NCI-H1105 treated with DMSO at 0.1 percent for 48 hours (cell line): Measurements from ENCODE around the gene SLC23A3.

Source experiments
- DNase-seq: peaks from one replicate; lab custom pipeline; 2025; lab: John Stamatoyannopoulos, UW

SLC23A3 gene, protein sequence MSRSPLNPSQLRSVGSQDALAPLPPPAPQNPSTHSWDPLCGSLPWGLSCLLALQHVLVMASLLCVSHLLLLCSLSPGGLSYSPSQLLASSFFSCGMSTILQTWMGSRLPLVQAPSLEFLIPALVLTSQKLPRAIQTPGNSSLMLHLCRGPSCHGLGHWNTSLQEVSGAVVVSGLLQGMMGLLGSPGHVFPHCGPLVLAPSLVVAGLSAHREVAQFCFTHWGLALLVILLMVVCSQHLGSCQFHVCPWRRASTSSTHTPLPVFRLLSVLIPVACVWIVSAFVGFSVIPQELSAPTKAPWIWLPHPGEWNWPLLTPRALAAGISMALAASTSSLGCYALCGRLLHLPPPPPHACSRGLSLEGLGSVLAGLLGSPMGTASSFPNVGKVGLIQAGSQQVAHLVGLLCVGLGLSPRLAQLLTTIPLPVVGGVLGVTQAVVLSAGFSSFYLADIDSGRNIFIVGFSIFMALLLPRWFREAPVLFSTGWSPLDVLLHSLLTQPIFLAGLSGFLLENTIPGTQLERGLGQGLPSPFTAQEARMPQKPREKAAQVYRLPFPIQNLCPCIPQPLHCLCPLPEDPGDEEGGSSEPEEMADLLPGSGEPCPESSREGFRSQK

GRCh38 chr2:219169930-219170654, at the start of gene SLC23A3:
Gene SLC23A3, minus strand, starts transcription at chr2:219170029. Its CDS starts 45 bp downstream, at chr2:219169984.
- no peak for DNase-seq

- DNase-seq = peak; percentile 87
These were observed 49.2 kb upstream of the SLC23A3 start, which contains the start of gene ABCB6 for GRCh38 chr2:219218732-219219701. Gene ABCB6, minus strand, starts transcription at chr2:219218958. Its CDS starts 285 bp downstream, at chr2:219218673.

- peak; percentile 57 for DNase-seq
These were observed 48.4 kb upstream of the SLC23A3 start for GRCh38 chr2:219218217-219218731.

- no peak for DNase-seq
These were observed 46.7 kb upstream of the SLC23A3 start for GRCh38 chr2:219216535-219216915.

- DNase-seq = no peak
These were observed 46.2 kb upstream of the SLC23A3 start for GRCh38 chr2:219215871-219216534.

GRCh38 chr2:219214786-219215185, 45.0 kb upstream of the SLC23A3 start:
- no peak for DNase-seq

DNA sequence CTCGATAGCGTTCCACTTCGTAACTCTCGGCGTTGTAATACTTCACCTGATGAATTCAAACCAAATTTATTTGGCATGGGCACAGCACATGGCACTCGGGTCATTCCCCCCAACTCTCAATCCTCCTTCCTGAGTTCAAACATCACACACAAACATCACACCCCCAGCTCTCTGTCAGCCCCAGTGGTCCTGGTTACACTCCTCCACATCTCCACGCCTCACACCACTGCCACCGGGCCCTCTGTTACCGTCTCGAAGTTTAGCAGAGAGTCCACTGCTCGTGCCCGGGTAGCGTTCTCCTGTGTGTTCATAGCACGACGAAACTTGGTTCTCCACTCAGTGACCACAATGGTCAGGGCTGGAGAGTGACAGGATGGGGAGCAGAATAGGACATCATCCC, 44.3 kb upstream of the SLC23A3 start:
- no peak for DNase-seq

GRCh38 chr2:219213486-219214071, 43.8 kb upstream of the SLC23A3 start:
- no peak for DNase-seq

- DNase-seq = no peak
These were observed 43.2 kb upstream of the SLC23A3 start for GRCh38 chr2:219213026-219213415.

DNA sequence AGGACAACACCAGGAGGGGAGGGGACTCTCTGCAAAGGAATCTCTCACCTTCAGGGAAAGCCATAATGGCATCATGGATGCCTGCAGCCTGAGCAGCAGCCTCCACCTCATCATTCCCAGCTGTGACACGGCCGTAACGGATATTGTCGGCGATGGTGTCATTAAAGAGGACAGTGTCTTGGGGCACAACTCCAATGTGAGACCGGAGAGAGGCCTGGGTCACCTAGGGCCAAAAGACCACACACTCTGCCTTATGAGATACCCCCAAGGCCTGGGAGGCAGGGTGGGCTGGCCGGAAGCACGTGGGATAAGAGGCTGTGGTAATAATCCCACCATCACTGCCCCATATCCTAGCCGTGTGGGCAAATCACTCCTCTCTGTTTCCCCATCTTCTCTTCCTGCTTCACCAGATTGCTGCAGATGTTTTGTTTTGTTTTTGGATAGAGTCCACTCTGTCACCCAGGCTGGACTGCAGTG, 41.1 kb upstream of the SLC23A3 start:
- no peak for DNase-seq

DNA sequence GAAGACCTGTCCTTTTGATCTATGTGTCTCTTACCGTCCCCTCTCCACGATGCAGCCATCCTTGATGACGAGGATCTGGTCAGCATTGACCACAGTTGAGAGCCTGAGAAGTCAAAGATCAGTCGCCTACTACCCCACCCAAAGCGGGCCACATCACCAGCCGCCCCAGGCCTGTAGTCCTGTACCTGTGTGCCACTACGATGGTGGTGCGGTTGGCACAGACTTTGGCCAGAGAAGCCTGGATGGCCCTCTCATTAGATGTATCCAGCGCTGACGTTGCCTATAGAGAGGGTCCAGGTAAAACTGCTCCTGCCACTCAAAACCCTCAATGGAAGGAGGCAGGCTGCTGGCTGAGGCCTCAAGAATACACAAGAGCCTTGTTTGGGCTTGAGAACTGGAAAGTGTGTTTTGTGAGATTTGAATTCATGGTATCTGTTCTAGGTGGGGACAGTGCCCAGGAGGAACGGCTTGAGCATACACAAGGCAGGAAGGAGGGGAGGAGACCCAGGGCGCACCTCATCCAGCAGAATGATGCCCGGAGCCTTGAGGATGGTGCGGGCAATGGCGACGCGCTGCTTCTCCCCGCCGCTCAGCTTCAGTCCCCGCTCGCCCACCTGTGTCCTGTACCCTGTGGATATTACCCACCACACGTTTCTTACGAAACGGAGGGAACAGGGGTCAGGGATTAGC, 40.5 kb upstream of the SLC23A3 start:
- no peak for DNase-seq

DNA sequence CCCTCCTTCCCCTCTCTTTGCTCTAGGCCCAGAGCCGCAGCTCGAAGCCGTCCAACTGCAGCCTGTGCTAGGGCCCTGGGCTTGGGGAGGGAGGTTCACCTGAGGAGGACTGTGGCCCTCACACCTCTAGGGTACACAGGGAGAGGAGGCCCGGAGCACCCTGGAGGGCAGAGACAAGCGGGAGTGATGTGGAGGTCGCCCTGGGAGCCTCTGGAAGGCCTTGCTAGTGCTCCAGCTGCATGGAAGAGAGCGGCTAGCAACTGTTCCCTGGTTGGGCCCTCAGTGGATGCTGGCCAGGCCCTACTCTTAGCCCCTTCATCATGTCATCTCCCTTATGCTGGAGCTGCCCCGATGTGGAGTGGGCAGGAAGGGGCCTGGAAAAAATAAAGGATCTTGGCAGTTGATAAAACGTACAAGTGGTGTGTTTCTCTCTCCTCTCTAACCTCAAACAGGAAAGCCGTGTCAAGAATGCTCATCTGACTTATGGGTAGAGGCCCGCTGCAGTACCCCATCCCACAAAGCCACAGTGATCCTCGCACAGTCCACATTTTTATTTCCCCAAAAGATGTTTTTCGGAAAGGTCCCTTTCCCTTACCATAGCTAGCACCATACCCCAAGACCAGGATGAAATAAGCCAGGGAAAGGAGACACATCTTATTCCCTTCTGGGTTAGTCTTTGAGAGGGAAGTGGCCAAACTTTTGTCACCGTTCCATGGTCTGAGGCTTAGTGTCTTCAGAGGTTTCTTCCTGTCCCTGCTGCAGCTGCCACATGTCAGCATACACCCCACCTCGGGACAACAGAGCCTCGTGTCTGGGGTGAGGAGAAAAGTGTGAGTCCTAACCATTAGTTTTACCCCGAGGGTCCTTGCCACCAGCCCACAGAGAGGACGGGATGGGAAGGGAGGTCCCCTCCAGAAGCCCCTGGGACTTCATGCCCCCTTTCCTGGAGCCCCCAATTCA, 39.7 kb upstream of the SLC23A3 start:
- no peak for DNase-seq

- peak; percentile 33 for DNase-seq
These were observed 38.3 kb upstream of the SLC23A3 start for GRCh38 chr2:219207884-219208740.

- no peak for DNase-seq
These were observed 37.5 kb upstream of the SLC23A3 start for GRCh38 chr2:219207134-219207883.

- DNase-seq = peak; percentile 81
These were observed 36.7 kb upstream of the SLC23A3 start, which contains the start of gene ZFAND2B for GRCh38 chr2:219206328-219207133. Gene ZFAND2B, plus strand, starts transcription at chr2:219206782. Its CDS starts 206 bp downstream, at chr2:219206988.

GRCh38 chr2:219205981-219206327, 36.1 kb upstream of the SLC23A3 start:
- DNase-seq = no peak
